HG03460 (cell line): ENCODE data around the gene AP1M1.

Experiments
- ATAC-seq: cut with Tn5 transposase; IDR thresholded peaks from one replicate; pipeline ENCODE4 v1.9.1; 2021; ENCODE audit not compliant: unreplicated experiment

Gene AP1M1

GRCh38 chr19:16228637-16229321, 31.1 kb downstream of the AP1M1 start:
- ATAC-seq = no peak

GRCh38 chr19:16229322-16229641, 31.6 kb downstream of the AP1M1 start:
- ATAC-seq = no peak

- no peak for ATAC-seq
These were observed 34.4 kb downstream of the AP1M1 start for GRCh38 chr19:16232127-16232526.

- no peak for ATAC-seq
These were observed 34.9 kb downstream of the AP1M1 start for GRCh38 chr19:16232568-16232967.

- no peak for ATAC-seq
These were observed 35.5 kb downstream of the AP1M1 start for GRCh38 chr19:16233081-16233776.

GRCh38 chr19:16233836-16234551, 36.3 kb downstream of the AP1M1 start:
- ATAC-seq = no peak

GRCh38 chr19:16234552-16235445, 37.1 kb downstream of the AP1M1 start:
- no peak for ATAC-seq

- ATAC-seq = no peak
These were observed 38.3 kb downstream of the AP1M1 start for GRCh38 chr19:16235811-16236652.

- ATAC-seq = no peak
These were observed 46.4 kb downstream of the AP1M1 start for GRCh38 chr19:16244091-16244490.

GRCh38 chr19:16247353-16248182, 49.9 kb downstream of the AP1M1 start:
- no peak for ATAC-seq

- ATAC-seq = no peak
These were observed 50.8 kb downstream of the AP1M1 start for GRCh38 chr19:16248380-16249023.

GRCh38 chr19:16249826-16250404, 52.2 kb downstream of the AP1M1 start:
- no peak for ATAC-seq

- no peak for ATAC-seq
These were observed 54.9 kb downstream of the AP1M1 start for GRCh38 chr19:16252459-16253205.

GRCh38 chr19:16254851-16255408, 57.2 kb downstream of the AP1M1 start:
- ATAC-seq = no peak

GRCh38 chr19:16257509-16258002, 59.8 kb downstream of the AP1M1 start:
- ATAC-seq = no peak

GRCh38 chr19:16258440-16258903, 60.8 kb downstream of the AP1M1 start:
- no peak for ATAC-seq
